PFSK-1 (cell line): Measurements from ENCODE around the gene PTPRJ.

Experiments
- FOXP2 ChIP-seq: optimal IDR thresholded peaks from 2 replicates; pipeline ENCODE3; 2011; ENCODE audit warnings: borderline replicate concordance, control low read depth, inconsistent platforms; ENCODE audit not compliant: insufficient read depth; ENCODE audit errors: extremely low read length, extremely low read depth
- POLR2AphosphoS5 ChIP-seq: IDR thresholded peaks from 2 replicates; pipeline ENCODE4 v1.6.1; 2012; ENCODE audit warnings: low read depth, mild to moderate bottlenecking, control low read depth, low read length, moderate library complexity
- SIN3A ChIP-seq: IDR thresholded peaks from 2 replicates; pipeline ENCODE4 v1.6.1; 2012; ENCODE audit warnings: mild to moderate bottlenecking, low read length, moderate library complexity, borderline replicate concordance; ENCODE audit not compliant: insufficient read depth
- TAF1 ChIP-seq: IDR thresholded peaks from 2 replicates; pipeline ENCODE4 v1.6.1; 2012; ENCODE audit warnings: low read length, control low read depth, borderline replicate concordance; ENCODE audit not compliant: insufficient read depth
- TF ChIP-seq, protein P1 (sequence below), 2 experiments: IDR thresholded peaks; 2 replicates each; pipeline versions ENCODE4 v1.6.1 to v1.8.0; 2011 to 2012; ENCODE audit warnings: low read depth in 2 of 2, low read length in 2 of 2, control low read depth in 1 of 2, inconsistent platforms in 1 of 2, mild to moderate bottlenecking in 1 of 2, moderate library complexity in 1 of 2; ENCODE audit not compliant: insufficient read depth in 1 of 2

Gene PTPRJ

DNA sequence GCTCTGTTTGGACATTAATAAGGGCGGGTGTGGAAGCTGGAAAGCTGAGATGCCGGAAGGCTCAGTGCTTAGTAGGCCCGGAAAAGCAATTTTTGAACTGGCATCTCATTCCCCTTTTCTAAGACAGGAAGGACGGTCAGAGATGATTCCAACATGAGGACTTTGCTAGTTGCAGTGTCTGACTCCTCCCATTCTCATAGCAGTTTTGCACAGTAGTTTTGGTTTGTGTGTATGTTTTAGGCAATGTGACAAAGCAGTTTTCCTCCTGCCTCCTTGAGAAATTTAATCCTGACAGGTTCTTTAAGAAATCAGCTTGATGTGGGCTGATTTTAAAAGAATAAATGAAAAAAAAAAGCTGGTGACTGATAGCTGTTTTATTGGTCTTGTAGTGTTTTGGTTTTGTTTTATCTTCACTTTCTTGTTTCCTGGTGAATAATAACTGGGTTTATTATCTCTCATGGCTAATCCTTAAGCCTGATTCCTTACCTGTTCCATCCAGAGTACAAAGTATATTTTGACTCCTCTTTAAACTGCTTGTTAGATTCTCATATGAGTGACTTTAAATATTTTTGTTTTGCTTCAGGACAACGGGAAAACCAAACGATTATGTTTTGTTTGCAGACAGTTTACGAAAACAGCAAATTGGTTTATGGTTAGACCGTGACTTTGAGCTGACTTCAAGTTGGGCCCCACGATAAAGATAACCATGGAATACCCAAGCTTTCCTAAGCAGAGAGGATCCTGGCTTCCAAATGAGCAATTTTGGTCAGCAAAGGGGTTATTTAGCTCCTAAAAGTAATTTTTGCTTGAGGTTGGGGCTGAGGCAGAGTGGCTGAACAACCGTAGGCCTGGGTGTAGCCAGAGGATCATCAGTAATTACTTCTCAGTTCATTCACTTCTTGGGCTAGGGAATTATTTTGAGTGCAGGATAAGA is 3.4 kb downstream of the PTPRJ start:
- TF ChIP-seq POLR2AphosphoS5 (no peak), FOXP2 (no peak), SIN3A (no peak), TAF1 (no peak)
- TF ChIP-seq, protein P1, sequence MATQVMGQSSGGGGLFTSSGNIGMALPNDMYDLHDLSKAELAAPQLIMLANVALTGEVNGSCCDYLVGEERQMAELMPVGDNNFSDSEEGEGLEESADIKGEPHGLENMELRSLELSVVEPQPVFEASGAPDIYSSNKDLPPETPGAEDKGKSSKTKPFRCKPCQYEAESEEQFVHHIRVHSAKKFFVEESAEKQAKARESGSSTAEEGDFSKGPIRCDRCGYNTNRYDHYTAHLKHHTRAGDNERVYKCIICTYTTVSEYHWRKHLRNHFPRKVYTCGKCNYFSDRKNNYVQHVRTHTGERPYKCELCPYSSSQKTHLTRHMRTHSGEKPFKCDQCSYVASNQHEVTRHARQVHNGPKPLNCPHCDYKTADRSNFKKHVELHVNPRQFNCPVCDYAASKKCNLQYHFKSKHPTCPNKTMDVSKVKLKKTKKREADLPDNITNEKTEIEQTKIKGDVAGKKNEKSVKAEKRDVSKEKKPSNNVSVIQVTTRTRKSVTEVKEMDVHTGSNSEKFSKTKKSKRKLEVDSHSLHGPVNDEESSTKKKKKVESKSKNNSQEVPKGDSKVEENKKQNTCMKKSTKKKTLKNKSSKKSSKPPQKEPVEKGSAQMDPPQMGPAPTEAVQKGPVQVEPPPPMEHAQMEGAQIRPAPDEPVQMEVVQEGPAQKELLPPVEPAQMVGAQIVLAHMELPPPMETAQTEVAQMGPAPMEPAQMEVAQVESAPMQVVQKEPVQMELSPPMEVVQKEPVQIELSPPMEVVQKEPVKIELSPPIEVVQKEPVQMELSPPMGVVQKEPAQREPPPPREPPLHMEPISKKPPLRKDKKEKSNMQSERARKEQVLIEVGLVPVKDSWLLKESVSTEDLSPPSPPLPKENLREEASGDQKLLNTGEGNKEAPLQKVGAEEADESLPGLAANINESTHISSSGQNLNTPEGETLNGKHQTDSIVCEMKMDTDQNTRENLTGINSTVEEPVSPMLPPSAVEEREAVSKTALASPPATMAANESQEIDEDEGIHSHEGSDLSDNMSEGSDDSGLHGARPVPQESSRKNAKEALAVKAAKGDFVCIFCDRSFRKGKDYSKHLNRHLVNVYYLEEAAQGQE (IDR thresholded peaks at IDR 0.05; ENCODE audit: insufficient read depth in 1 of 2, low read depth in 2 of 2, low read length in 2 of 2) = no peak

DNA sequence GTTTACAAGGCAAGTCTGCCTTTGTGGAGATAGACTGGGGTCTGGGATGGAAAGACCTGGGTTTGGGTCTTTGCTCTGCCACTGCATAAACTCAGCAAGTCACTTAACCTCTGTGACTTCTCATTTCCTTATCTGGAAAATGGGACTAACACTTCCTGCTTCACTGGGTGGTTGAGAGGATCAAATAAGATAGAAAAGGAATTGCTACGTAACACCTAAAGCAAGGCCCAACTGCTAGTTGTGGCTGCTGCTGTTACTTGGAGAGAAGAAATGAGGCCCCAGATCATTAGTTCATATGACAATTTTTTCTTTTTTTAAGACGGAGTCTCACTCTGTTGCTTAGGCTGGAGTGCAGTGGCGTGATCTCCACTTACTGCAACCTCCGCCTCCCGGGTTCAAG is 5.9 kb downstream of the PTPRJ start:
- TF ChIP-seq, protein P1 (IDR thresholded peaks at IDR 0.05; ENCODE audit: insufficient read depth in 1 of 2, low read depth in 2 of 2, low read length in 2 of 2) = no peak
- TF ChIP-seq TAF1 (no peak), FOXP2 (no peak), POLR2AphosphoS5 (no peak)

DNA sequence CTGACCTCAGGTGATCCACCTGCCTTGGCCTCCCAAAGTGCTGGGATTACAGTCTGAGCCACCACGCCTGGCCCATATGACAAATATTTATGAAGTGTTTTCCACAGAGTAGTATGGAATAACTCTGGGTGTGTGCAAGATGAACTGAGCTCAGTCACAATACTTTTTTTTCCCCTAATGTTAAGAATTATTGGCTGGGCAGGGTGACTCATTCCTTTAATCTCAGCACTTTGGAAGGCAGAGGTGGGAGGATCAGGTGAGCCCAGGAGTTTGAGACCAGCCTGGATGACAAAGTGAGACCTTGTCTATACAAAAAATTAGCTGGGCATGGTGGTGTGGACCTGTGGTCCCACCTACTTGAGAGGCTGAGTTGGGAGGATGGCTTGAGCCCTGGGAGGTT is 6.4 kb downstream of the PTPRJ start:
- TF ChIP-seq, protein P1 (IDR thresholded peaks at IDR 0.05; ENCODE audit: insufficient read depth in 1 of 2, low read depth in 2 of 2, low read length in 2 of 2) = no peak
- TF ChIP-seq FOXP2 (no peak), POLR2AphosphoS5 (no peak), TAF1 (no peak), SIN3A (no peak)

DNA sequence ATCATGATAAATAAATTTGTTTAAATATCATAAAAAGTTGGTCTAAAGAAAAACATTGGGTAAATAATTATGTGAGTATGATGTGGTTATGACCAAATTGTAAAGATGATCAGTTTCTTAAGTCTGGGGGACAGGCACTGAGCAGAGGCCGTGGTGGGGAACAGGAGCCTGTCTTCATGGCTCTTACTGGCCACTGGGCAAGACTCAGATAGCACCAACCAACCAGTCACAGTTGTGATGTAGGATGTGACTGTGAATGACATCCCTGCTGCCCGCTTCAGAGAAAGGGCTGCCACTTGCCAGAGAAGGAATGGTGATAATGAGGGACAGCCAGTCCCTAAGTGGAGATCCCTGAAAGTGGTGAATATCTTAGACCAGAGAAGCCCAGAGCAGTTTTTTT is 7.0 kb downstream of the PTPRJ start:
- TF ChIP-seq, protein P1 (IDR thresholded peaks at IDR 0.05; ENCODE audit: insufficient read depth in 1 of 2, low read depth in 2 of 2, low read length in 2 of 2) = no peak
- TF ChIP-seq TAF1 (no peak), POLR2AphosphoS5 (no peak), SIN3A (no peak), FOXP2 (no peak)

DNA sequence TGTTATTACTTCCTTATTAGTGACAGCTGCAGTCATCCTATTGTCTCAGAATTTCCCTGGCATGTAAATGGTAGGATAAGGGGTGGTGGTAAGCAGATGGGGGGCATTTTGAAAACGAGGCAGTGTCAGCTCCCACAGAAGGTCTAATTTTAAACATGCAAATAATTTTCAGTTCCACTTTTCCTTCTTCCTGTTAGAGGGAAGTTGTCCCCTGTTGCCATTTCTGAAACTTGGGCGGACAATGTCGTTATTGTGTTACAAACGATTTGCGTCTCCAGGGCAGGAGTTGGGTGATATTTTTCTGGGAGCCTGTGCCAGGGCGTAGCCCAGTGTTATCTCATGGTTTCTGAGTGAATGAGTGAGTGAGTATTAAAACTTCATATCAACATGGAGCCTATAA is 7.4 kb downstream of the PTPRJ start:
- TF ChIP-seq SIN3A = no peak
- TF ChIP-seq, protein P1 (IDR thresholded peaks at IDR 0.05; ENCODE audit: insufficient read depth in 1 of 2, low read depth in 2 of 2, low read length in 2 of 2) = no peak
